Osteocyte (in vitro differentiated cells): ENCODE measurements around the gene CREB5. TPM values are rescaled to one million over a fixed set of nuclear protein-coding genes. Genes with fewer than 3 reads are reported as not detected.

ENCODE experiments used
- DNase-seq: peaks from one replicate; pipeline ENCODE4 v3.0.0; 2021; ENCODE audit warnings: mixed read lengths; ENCODE audit not compliant: unreplicated experiment; ENCODE audit errors: extremely low spot score
- H3K27ac Mint-ChIP-seq: one replicate; pipeline ENCODE4 v1.8.0; 2021; ENCODE audit warnings: mild to moderate bottlenecking, mixed read lengths; ENCODE audit not compliant: unreplicated experiment
- H3K27me3 Mint-ChIP-seq: one replicate; pipeline ENCODE4 v1.8.0; 2021; ENCODE audit warnings: mixed read lengths; ENCODE audit not compliant: unreplicated experiment
- H3K36me3 Mint-ChIP-seq: one replicate; pipeline ENCODE4 v1.8.0; 2021; ENCODE audit warnings: mixed read lengths; ENCODE audit not compliant: unreplicated experiment
- H3K4me1 Mint-ChIP-seq: one replicate; pipeline ENCODE4 v1.8.0; 2021; ENCODE audit warnings: mixed read lengths; ENCODE audit not compliant: unreplicated experiment
- H3K4me3 Mint-ChIP-seq: one replicate; pipeline ENCODE4 v1.8.0; 2021; ENCODE audit warnings: mild to moderate bottlenecking, moderate library complexity, mixed read lengths; ENCODE audit not compliant: unreplicated experiment
- H3K9me3 Mint-ChIP-seq: one replicate; pipeline ENCODE4 v1.8.0; 2021; ENCODE audit warnings: mixed read lengths; ENCODE audit not compliant: unreplicated experiment
- CTCF ChIP-seq: fragments of 200-600 bp; sonication (generic); IDR thresholded peaks from 2 replicates; pipeline ENCODE4 v1.5.0; 2021; ENCODE audit warnings: antibody characterized with exemption, mild to moderate bottlenecking, moderate library complexity
- total RNA-seq: library from RNA; stranded (reverse); gene quantifications from 2 replicates; pipeline ENCODE4 v1.2.1, GENCODE V29; 2021

CREB5 gene
- total RNA-seq, 1 donor from 2014 or later: 7.5 TPM

GRCh38 chr7:28576656-28577055 is 164.3 kb downstream of the CREB5 start:
- no peaks in the 10 kb centered on the region for H3K9me3 Mint-ChIP-seq
- peaks cover 23% of the 10 kb centered on the region for H3K4me1 Mint-ChIP-seq
- no peaks in the 10 kb centered on the region for H3K36me3 Mint-ChIP-seq
- no peaks in the 10 kb centered on the region for H3K27me3 Mint-ChIP-seq
- no peak for DNase-seq
- H3K4me3 Mint-ChIP-seq: no peak overlapping the region
- no peak for TF ChIP-seq CTCF
- no peak overlapping the region for H3K27ac Mint-ChIP-seq

GRCh38 chr7:28579571-28579970 is 167.3 kb downstream of the CREB5 start:
- TF ChIP-seq CTCF: no peak
- no peaks in the 10 kb centered on the region for H3K9me3 Mint-ChIP-seq
- peaks cover 4% of the 10 kb centered on the region for H3K4me1 Mint-ChIP-seq
- no peak for DNase-seq
- no peaks in the 10 kb centered on the region for H3K27me3 Mint-ChIP-seq
- H3K4me3 Mint-ChIP-seq: no peak overlapping the region
- H3K27ac Mint-ChIP-seq: no peak overlapping the region
- no peaks in the 10 kb centered on the region for H3K36me3 Mint-ChIP-seq

GRCh38 chr7:28580665-28581064 is 168.3 kb downstream of the CREB5 start:
- Mint-ChIP-seq H3K27me3 (no peaks in the 10 kb centered on the region), H3K36me3 (no peaks in the 10 kb centered on the region), H3K27ac (no peak overlapping the region), H3K4me1 (peaks cover 4% of the 10 kb centered on the region), H3K4me3 (no peak overlapping the region), H3K9me3 (no peaks in the 10 kb centered on the region)
- DNase-seq: no peak
- TF ChIP-seq CTCF: no peak

GRCh38 chr7:28581351-28581750 is 169.0 kb downstream of the CREB5 start:
- TF ChIP-seq CTCF: no peak
- Mint-ChIP-seq H3K27me3 (no peaks in the 10 kb centered on the region), H3K4me1 (peaks cover 4% of the 10 kb centered on the region), H3K27ac (no peak overlapping the region), H3K36me3 (no peaks in the 10 kb centered on the region), H3K4me3 (no peak overlapping the region), H3K9me3 (no peaks in the 10 kb centered on the region)
- DNase-seq: no peak

GRCh38 chr7:28582226-28582625 is 169.9 kb downstream of the CREB5 start:
- DNase-seq: no peak
- TF ChIP-seq CTCF: no peak
- Mint-ChIP-seq H3K27ac (no peak overlapping the region), H3K4me3 (no peak overlapping the region), H3K27me3 (no peaks in the 10 kb centered on the region), H3K9me3 (no peaks in the 10 kb centered on the region), H3K4me1 (peaks cover 6% of the 10 kb centered on the region), H3K36me3 (no peaks in the 10 kb centered on the region)
